Natural killer cell (primary cell): Measurements from ENCODE around the gene FKBP6. TPM values are rescaled to one million over a fixed set of nuclear protein-coding genes. Genes with fewer than 3 reads are reported as not detected.
"Not testable (repeated sequence)": the region's sequence is repeated elsewhere in the genome, so short reads cannot be mapped to it uniquely, and the experiment has no call there.

Experiments used
- ATAC-seq, 3 donors: fragments of 150-1000 bp in 2 of 3; fragments of 200-7000 bp in 1 of 3; cut with Tn5 transposase; 1 replicate in 1 of 3; 2 replicates in 2 of 3; pipeline ENCODE4 v1.10.0; 2021; ENCODE audit warnings: mild to moderate bottlenecking in 2 of 3, moderate library complexity in 2 of 3
- DNase-seq, 2 donors: peaks; one replicate each; pipeline versions ENCODE4 v3.0.0 to v3.0.0-alpha.2; 2013 to 2021; ENCODE audit warnings: mixed read lengths in 1 of 2
- H3K27ac ChIP-seq: one replicate; pipeline ENCODE4 v1.5.1; 2013; ENCODE audit warnings: mild to moderate bottlenecking, low read length
- H3K27me3 ChIP-seq: one replicate; pipeline ENCODE4 v1.6.1; 2013; ENCODE audit warnings: low read length; ENCODE audit not compliant: control insufficient read depth, insufficient read depth
- H3K36me3 ChIP-seq: one replicate; pipeline ENCODE4 v1.6.1; 2013; ENCODE audit warnings: low read length; ENCODE audit not compliant: control insufficient read depth, insufficient read depth
- H3K4me1 ChIP-seq: one replicate; pipeline ENCODE4 v1.6.1; 2013; ENCODE audit warnings: low read length; ENCODE audit not compliant: control insufficient read depth, insufficient read depth
- H3K4me3 ChIP-seq: one replicate; pipeline ENCODE4 v1.5.1; 2013; ENCODE audit warnings: low read length
- H3K9me3 ChIP-seq: one replicate; pipeline ENCODE4 v1.6.1; 2013; ENCODE audit warnings: low read length; ENCODE audit not compliant: control insufficient read depth, insufficient read depth
- H3K27ac Mint-ChIP-seq, 2 donors: one replicate each; pipeline ENCODE4 v1.8.0; 2022; ENCODE audit warnings: mild to moderate bottlenecking in 2 of 2, mixed read lengths in 2 of 2, moderate library complexity in 1 of 2
- H3K27me3 Mint-ChIP-seq, 2 donors: one replicate each; pipeline ENCODE4 v1.8.0; 2022; ENCODE audit warnings: low read depth in 2 of 2, mixed read lengths in 2 of 2
- H3K36me3 Mint-ChIP-seq: one replicate; pipeline ENCODE4 v1.8.0; 2022; ENCODE audit warnings: mixed read lengths
- H3K4me1 Mint-ChIP-seq, 2 donors: one replicate each; pipeline ENCODE4 v1.8.0; 2022; ENCODE audit warnings: mixed read lengths in 2 of 2
- H3K4me3 Mint-ChIP-seq: one replicate; pipeline ENCODE4 v1.8.0; 2022; ENCODE audit warnings: mild to moderate bottlenecking, moderate library complexity, mixed read lengths
- H3K9me3 Mint-ChIP-seq, 2 donors: one replicate each; pipeline ENCODE4 v1.8.0; 2022; ENCODE audit warnings: mixed read lengths in 2 of 2
- CTCF ChIP-seq: fragments of 200-600 bp; IDR thresholded peaks from one replicate; pipeline ENCODE4 v1.8.0; 2022; ENCODE audit warnings: antibody characterized with exemption
- WGBS: methylation state at CpG from one replicate; pipeline ENCODE4 v1.1.7; 2013; ENCODE audit warnings: missing lambda C conversion rate; ENCODE audit not compliant: insufficient coverage; 5-methylcytosine and 5-hydroxymethylcytosine counted together
- intact Hi-C: fragments of 100-400 bp; cut with micrococcal nuclease; formaldehyde crosslinking; loops from one replicate; pipeline ENCODE4 v1.14.2; 2022
- total RNA-seq, 4 donors: library from RNA; stranded (reverse); fragments of 120-200 nt in 1 of 4; gene quantifications; one replicate each; pipeline versions ENCODE4 v1.2.3 to v1.2.4, GENCODE V29; 2013 to 2022

The FKBP6 gene
- total RNA-seq, 3 donors from 2014 or later (not counting 1 experiment from before 2014, with no cell fraction given) = not detected

GRCh38 chr7:73376671-73377412 is 48.9 kb downstream of the FKBP6 start:
- H3K9me3 ChIP-seq = no peaks in the 10 kb centered on the region
- H3K4me3 ChIP-seq = no peak overlapping the region
- DNase-seq (no peak), ATAC-seq (no peak)
- H3K27ac ChIP-seq = no peak overlapping the region
- H3K36me3 ChIP-seq = no peaks in the 10 kb centered on the region
- H3K4me1 Mint-ChIP-seq = no peaks in the 10 kb centered on the region
- no peak overlapping the region for H3K27ac Mint-ChIP-seq
- no peaks in the 10 kb centered on the region for H3K36me3 Mint-ChIP-seq
- no peaks in the 10 kb centered on the region for H3K9me3 Mint-ChIP-seq
- intact Hi-C loops = no loop called here
- no peak overlapping the region for H3K4me3 Mint-ChIP-seq
- peaks cover 4% of the 10 kb centered on the region for H3K27me3 ChIP-seq
- H3K27me3 Mint-ChIP-seq = peaks cover 23 to 26% of the 10 kb centered on the region in 2 donors
- H3K4me1 ChIP-seq = no peaks in the 10 kb centered on the region
- TF ChIP-seq CTCF = no peak
- 91% methylated on average over 20 of the region's 20 CpGs for WGBS

GRCh38 chr7:73377413-73378200 is 49.6 kb downstream of the FKBP6 start:
- H3K27ac ChIP-seq, H3K4me3 Mint-ChIP-seq, intact Hi-C loops, H3K4me3 ChIP-seq, H3K36me3 ChIP-seq, H3K9me3 ChIP-seq, DNase-seq, H3K27ac Mint-ChIP-seq, H3K36me3 Mint-ChIP-seq, H3K4me1 ChIP-seq, H3K4me1 Mint-ChIP-seq, ATAC-seq, H3K9me3 Mint-ChIP-seq, H3K27me3 ChIP-seq: not testable (repeated sequence)
- H3K27me3 Mint-ChIP-seq = peaks cover 23 to 26% of the 10 kb centered on the region in 2 donors
- 18% methylated on average over 57 of the region's 68 CpGs for WGBS

- peaks cover 2% of the 10 kb centered on the region for H3K27me3 ChIP-seq
- DNase-seq (no peak), ATAC-seq (no peak)
- peaks cover 5 to 10% of the 10 kb centered on the region in 2 donors for H3K27me3 Mint-ChIP-seq
- TF ChIP-seq CTCF = no peak
- H3K4me3 Mint-ChIP-seq = no peak overlapping the region
- no peak overlapping the region for H3K27ac Mint-ChIP-seq
- H3K9me3 ChIP-seq = peaks cover 12% of the 10 kb centered on the region
- no peaks in the 10 kb centered on the region for H3K36me3 ChIP-seq
- H3K4me1 Mint-ChIP-seq = no peaks in the 10 kb centered on the region
- intact Hi-C loops = no loop called here
- WGBS = 100% methylated on average over 4 of the region's 4 CpGs
- H3K4me1 ChIP-seq = no peaks in the 10 kb centered on the region
- H3K36me3 Mint-ChIP-seq = peaks cover 17% of the 10 kb centered on the region
- no peak overlapping the region for H3K27ac ChIP-seq
- no peak overlapping the region for H3K4me3 ChIP-seq
- H3K9me3 Mint-ChIP-seq = peaks cover 3 to 6% of the 10 kb centered on the region in 2 donors
Measured at GRCh38 chr7:73382934-73383503, 55.1 kb downstream of the FKBP6 start.

- Mint-ChIP-seq H3K9me3 (peaks cover 9 to 16% of the 10 kb centered on the region in 2 donors), H3K4me1 (no peaks in the 10 kb centered on the region), H3K36me3 (peaks cover 25% of the 10 kb centered on the region), H3K27me3 (peaks cover 5 to 6% of the 10 kb centered on the region in 2 donors), H3K27ac (no peak overlapping the region), H3K4me3 (no peak overlapping the region)
- no peak for TF ChIP-seq CTCF
- H3K27me3 ChIP-seq = no peaks in the 10 kb centered on the region
- H3K27ac ChIP-seq = no peak overlapping the region
- H3K4me1 ChIP-seq = no peaks in the 10 kb centered on the region
- no peak for ATAC-seq
- DNase-seq = no peak
- H3K4me3 ChIP-seq = no peak overlapping the region
- intact Hi-C loops = no loop called here
- H3K9me3 ChIP-seq = peaks cover 12% of the 10 kb centered on the region
- no CpG with 5 or more reads among the region's 2 CpGs for WGBS
- H3K36me3 ChIP-seq = no peaks in the 10 kb centered on the region
Measured at GRCh38 chr7:73387221-73387828, 59.4 kb downstream of the FKBP6 start.
